Glutamatergic neuron (in vitro differentiated cells): ENCODE results near the gene MRPL48. TPM values are rescaled to one million over a fixed set of nuclear protein-coding genes. Genes with fewer than 3 reads are reported as not detected.

Source experiments
- DNase-seq: peaks from one replicate; pipeline ENCODE4 v3.0.0; 2022
- H3K27ac Mint-ChIP-seq: one replicate; pipeline ENCODE4 v1.8.0; 2020; ENCODE audit warnings: mild to moderate bottlenecking, mixed read lengths, inconsistent platforms; ENCODE audit not compliant: unreplicated experiment
- H3K27me3 Mint-ChIP-seq: one replicate; pipeline ENCODE4 v1.8.0; 2020; ENCODE audit warnings: mild to moderate bottlenecking, moderate library complexity, mixed read lengths, inconsistent platforms; ENCODE audit not compliant: unreplicated experiment
- H3K36me3 Mint-ChIP-seq: one replicate; pipeline ENCODE4 v1.8.0; 2020; ENCODE audit warnings: mild to moderate bottlenecking, mixed read lengths, inconsistent platforms; ENCODE audit not compliant: unreplicated experiment
- H3K4me1 Mint-ChIP-seq: one replicate; pipeline ENCODE4 v1.8.0; 2020; ENCODE audit warnings: mild to moderate bottlenecking, low read depth, mixed read lengths, inconsistent platforms; ENCODE audit not compliant: unreplicated experiment
- H3K4me3 Mint-ChIP-seq: one replicate; pipeline ENCODE4 v1.8.0; 2020; ENCODE audit warnings: mild to moderate bottlenecking, mixed read lengths, inconsistent platforms; ENCODE audit not compliant: unreplicated experiment
- H3K9me3 Mint-ChIP-seq: one replicate; pipeline ENCODE4 v1.8.0; 2020; ENCODE audit warnings: mild to moderate bottlenecking, moderate library complexity, mixed read lengths, inconsistent platforms; ENCODE audit not compliant: unreplicated experiment
- total RNA-seq: library from RNA; stranded (reverse); fragmentation: NEBNext Ultra II Directional; extraction: Animal tissue kit (Norgen Biotek cat#: 25700); gene quantifications from one replicate; pipeline ENCODE4 v1.2.1, GENCODE V29; 2021; ENCODE audit not compliant: unreplicated experiment
- TF ChIP-seq, protein P1 (sequence below): fragments of 200-600 bp; sonication (generic); IDR thresholded peaks from one replicate; pipeline ENCODE4 v1.5.0; 2021; ENCODE audit not compliant: partially characterized antibody, unreplicated experiment

The MRPL48 gene
- total RNA-seq, 1 donor from 2014 or later, result 30.5 TPM

DNA sequence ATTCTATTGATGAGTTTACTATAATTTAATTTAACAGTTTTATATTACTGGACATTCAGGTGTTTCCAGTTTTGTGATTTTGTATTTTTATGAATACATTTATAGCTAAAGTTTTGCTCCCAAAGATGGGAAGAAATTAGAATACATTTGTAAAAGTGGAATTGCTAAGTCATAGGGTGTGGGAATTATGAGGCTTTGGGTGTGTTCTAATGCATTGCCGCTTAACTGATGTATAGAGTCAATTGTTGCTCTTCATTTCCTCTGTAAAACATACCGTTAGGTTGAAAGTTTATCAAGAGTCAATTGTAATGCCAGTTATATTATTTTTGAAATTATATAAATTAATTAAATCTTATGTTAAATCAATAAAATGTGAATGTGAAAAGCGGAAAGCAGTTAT lies 105.4 kb downstream of the MRPL48 start:
- DNase-seq, result no peak
- no peaks in the 10 kb centered on the region for H3K4me1 Mint-ChIP-seq
- H3K4me3 Mint-ChIP-seq, result no peak overlapping the region
- no peaks in the 10 kb centered on the region for H3K27me3 Mint-ChIP-seq
- H3K27ac Mint-ChIP-seq, result no peak overlapping the region
- H3K36me3 Mint-ChIP-seq, result peaks cover 5% of the 10 kb centered on the region
- TF ChIP-seq, protein P1, sequence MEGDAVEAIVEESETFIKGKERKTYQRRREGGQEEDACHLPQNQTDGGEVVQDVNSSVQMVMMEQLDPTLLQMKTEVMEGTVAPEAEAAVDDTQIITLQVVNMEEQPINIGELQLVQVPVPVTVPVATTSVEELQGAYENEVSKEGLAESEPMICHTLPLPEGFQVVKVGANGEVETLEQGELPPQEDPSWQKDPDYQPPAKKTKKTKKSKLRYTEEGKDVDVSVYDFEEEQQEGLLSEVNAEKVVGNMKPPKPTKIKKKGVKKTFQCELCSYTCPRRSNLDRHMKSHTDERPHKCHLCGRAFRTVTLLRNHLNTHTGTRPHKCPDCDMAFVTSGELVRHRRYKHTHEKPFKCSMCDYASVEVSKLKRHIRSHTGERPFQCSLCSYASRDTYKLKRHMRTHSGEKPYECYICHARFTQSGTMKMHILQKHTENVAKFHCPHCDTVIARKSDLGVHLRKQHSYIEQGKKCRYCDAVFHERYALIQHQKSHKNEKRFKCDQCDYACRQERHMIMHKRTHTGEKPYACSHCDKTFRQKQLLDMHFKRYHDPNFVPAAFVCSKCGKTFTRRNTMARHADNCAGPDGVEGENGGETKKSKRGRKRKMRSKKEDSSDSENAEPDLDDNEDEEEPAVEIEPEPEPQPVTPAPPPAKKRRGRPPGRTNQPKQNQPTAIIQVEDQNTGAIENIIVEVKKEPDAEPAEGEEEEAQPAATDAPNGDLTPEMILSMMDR, result no peak
- no peaks in the 10 kb centered on the region for H3K9me3 Mint-ChIP-seq

GRCh38 chr11:73894725-73895335 lies 107.2 kb downstream of the MRPL48 start:
- Mint-ChIP-seq H3K36me3 (peaks cover 10% of the 10 kb centered on the region), H3K27ac (no peak overlapping the region), H3K9me3 (no peaks in the 10 kb centered on the region), H3K4me3 (no peak overlapping the region), H3K27me3 (no peaks in the 10 kb centered on the region), H3K4me1 (no peaks in the 10 kb centered on the region)
- TF ChIP-seq, protein P1, result no peak
- DNase-seq, result no peak

GRCh38 chr11:73902303-73902702 lies 114.6 kb downstream of the MRPL48 start:
- H3K27me3 Mint-ChIP-seq, result no peaks in the 10 kb centered on the region
- TF ChIP-seq, protein P1, result no peak
- no peak overlapping the region for H3K27ac Mint-ChIP-seq

DNA sequence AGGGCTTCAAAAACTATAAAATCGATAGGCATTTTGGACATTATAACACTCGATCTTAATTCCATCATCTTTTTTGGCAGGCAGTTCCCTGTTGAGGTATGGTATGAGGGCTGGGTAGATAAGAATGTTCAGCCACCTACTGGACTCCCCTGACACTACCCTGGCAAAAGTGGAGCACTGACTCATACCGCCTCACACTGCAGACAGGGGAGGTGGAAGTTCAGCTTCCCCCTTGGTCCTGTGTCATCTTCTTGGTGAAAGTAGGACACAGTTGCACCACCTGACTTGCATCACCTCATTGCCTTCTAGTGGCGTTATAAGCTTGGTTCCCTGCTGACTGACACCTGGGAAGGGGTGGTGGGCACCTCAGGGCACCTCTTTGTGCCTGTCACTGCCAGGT lies 119.5 kb downstream of the MRPL48 start:
- Mint-ChIP-seq H3K36me3 (no peaks in the 10 kb centered on the region), H3K27ac (no peak overlapping the region), H3K9me3 (no peaks in the 10 kb centered on the region), H3K4me3 (no peak overlapping the region), H3K27me3 (no peaks in the 10 kb centered on the region), H3K4me1 (no peaks in the 10 kb centered on the region)
- DNase-seq, result no peak
- TF ChIP-seq, protein P1, result no peak

More at GRCh38 chr11:73902303-73902702, 114.6 kb downstream of the MRPL48 start:
- H3K4me1 Mint-ChIP-seq, result no peaks in the 10 kb centered on the region
- DNase-seq, result no peak
- H3K36me3 Mint-ChIP-seq, result peaks cover 5% of the 10 kb centered on the region
- H3K4me3 Mint-ChIP-seq, result no peak overlapping the region
- no peaks in the 10 kb centered on the region for H3K9me3 Mint-ChIP-seq

DNA sequence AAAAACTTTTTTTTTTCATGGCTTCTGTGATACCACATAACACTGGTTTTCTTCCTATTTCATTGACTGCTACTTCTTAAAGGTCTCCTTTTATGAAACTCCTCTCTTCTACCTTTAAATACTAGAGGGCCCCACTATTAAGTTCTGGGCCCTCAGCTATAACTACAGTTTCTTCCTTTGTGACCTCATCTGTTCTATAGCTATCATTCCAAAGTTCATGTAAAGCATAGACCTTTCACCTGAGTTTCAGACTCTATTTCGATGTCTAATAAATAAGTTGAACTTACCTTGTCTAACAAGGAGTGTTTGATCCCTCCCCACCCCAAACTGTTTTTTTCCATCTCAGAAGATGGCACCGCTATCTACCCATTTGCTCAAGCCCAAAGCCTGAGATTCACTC lies 124.4 kb downstream of the MRPL48 start:
- TF ChIP-seq, protein P1, result no peak
- Mint-ChIP-seq H3K27ac (no peak overlapping the region), H3K4me3 (no peak overlapping the region), H3K27me3 (no peaks in the 10 kb centered on the region), H3K36me3 (no peaks in the 10 kb centered on the region), H3K9me3 (no peaks in the 10 kb centered on the region), H3K4me1 (no peaks in the 10 kb centered on the region)
- no peak for DNase-seq
